HepG2 (cell line): ENCODE data around the gene COPS7A. TPM values are rescaled to one million over a fixed set of nuclear protein-coding genes. Genes with fewer than 3 reads are reported as not detected.

Experiments
- ATAC-seq: fragments of 200-7000 bp; cut with Tn5 transposase; 3 replicates; pipeline ENCODE4 v1.9.1; 2020; ENCODE audit warnings: mild to moderate bottlenecking, moderate library complexity
- BruUV-seq: library from RNA; stranded (reverse); fragments of 400-500 nt; replicated peaks from 2 replicates; lab custom pipeline; 2021; lab: Mats Ljungman, UMichigan
- CTCF ChIA-PET: fragments of 300-600 bp; formaldehyde crosslinking; extraction: SDS; loops from one replicate; lab custom pipeline; 2021; ENCODE audit warnings: low total read pairs, inconsistent platforms, low intra/inter-chr PET ratio; lab: Yijun Ruan, JAX
- POLR2A ChIA-PET: fragments of 350-600 bp; sonication (Branson Sonifier 250); formaldehyde crosslinking; loops from one replicate; lab custom pipeline; 2020; ENCODE audit warnings: antibody characterized with exemption, inconsistent platforms; lab: Yijun Ruan, JAX
- DNase-seq: peaks from one replicate; pipeline ENCODE4 v3.0.0-alpha.2; 2015; ENCODE audit warnings: low spot score
- FAIRE-seq: peaks from 3 replicates; lab custom pipeline; 2011; peaks lifted over from hg19 to GRCh38; lab: Jason Lieb, UNC
- H2AFZ ChIP-seq: one replicate; pipeline ENCODE4 v1.6.1; 2011; ENCODE audit warnings: low read length, inconsistent platforms
- H3K27ac ChIP-seq: fragments of 300-600 bp; 3 replicates; pipeline ENCODE4 v1.8.0; 2011; ENCODE audit warnings: mixed run types, mild to moderate bottlenecking, mixed read lengths, low read length, inconsistent platforms; ENCODE audit not compliant: insufficient read depth; ENCODE audit errors: extremely low read length
- H3K27me3 ChIP-seq, 2 experiments: fragments of 200-600 bp in 1 of 2; 2 replicates in 1 of 2; 3 replicates in 1 of 2; pipeline versions ENCODE4 v1.6.0 to v1.8.0; 2011; ENCODE audit warnings: low read length in 2 of 2, mild to moderate bottlenecking in 2 of 2, moderate library complexity in 2 of 2, inconsistent platforms in 1 of 2; ENCODE audit not compliant: insufficient read depth in 2 of 2, control insufficient read depth in 1 of 2
- H3K36me3 ChIP-seq, 2 experiments: fragments of 200-600 bp in 1 of 2; replicated peaks in 1 of 2; 2 replicates in 1 of 2; 3 replicates in 1 of 2; pipeline versions ENCODE4 v1.5.1 to v1.8.0; 2011; ENCODE audit warnings: low read length in 2 of 2, inconsistent platforms in 1 of 2; ENCODE audit not compliant: insufficient read depth in 2 of 2, control insufficient read depth in 1 of 2
- H3K4me1 ChIP-seq: 2 replicates; pipeline ENCODE4 v1.5.1; 2012; ENCODE audit warnings: low read length, inconsistent platforms; ENCODE audit not compliant: insufficient read depth
- H3K4me2 ChIP-seq: 2 replicates; pipeline ENCODE4 v1.6.0; 2011; ENCODE audit warnings: low read depth, low read length, inconsistent platforms
- H3K4me3 ChIP-seq, 3 experiments: fragments of 200-600 bp in 1 of 3; sonication (generic), shearing (Covaris generic) in 1 of 3; replicated peaks in 1 of 3; 2 replicates each; pipeline ENCODE4 v1.5.1; 2011 to 2016; ENCODE audit warnings: low read length in 3 of 3, inconsistent platforms in 2 of 3, low read depth in 2 of 3, mild to moderate bottlenecking in 2 of 3, control low read depth in 1 of 3, mixed read lengths in 1 of 3; ENCODE audit not compliant: insufficient read depth in 1 of 3
- H3K79me2 ChIP-seq: one replicate; pipeline ENCODE4 v1.6.1; 2011; ENCODE audit warnings: low read length, inconsistent platforms; ENCODE audit not compliant: insufficient read depth
- H3K9ac ChIP-seq: 2 replicates; pipeline ENCODE4 v1.6.0; 2011; ENCODE audit warnings: mild to moderate bottlenecking, low read depth, low read length, inconsistent platforms; ENCODE audit not compliant: insufficient read depth
- H3K9me3 ChIP-seq: 2 replicates; pipeline ENCODE4 v1.5.1; 2012; ENCODE audit warnings: mild to moderate bottlenecking, low read length
- H4K20me1 ChIP-seq: 2 replicates; pipeline ENCODE4 v1.6.0; 2011; ENCODE audit warnings: inconsistent platforms, mild to moderate bottlenecking, low read length, moderate library complexity; ENCODE audit not compliant: insufficient read depth
- FOXA3 ChIP-seq: IDR thresholded peaks from 2 replicates; pipeline ENCODE4 v1.6.1; 2016; ENCODE audit warnings: missing genetic modification reagents, missing compliant biosample characterization
- KLF6 ChIP-seq: IDR thresholded peaks from 2 replicates; pipeline ENCODE4 v1.8.0; 2016; ENCODE audit warnings: missing biosample characterization, missing genetic modification reagents
- NFE2 ChIP-seq: sonication (generic); formaldehyde crosslinking; IDR thresholded peaks from 2 replicates; pipeline ENCODE4 v1.4.0; 2020; ENCODE audit warnings: missing genetic modification reagents
- RARA ChIP-seq: IDR thresholded peaks from 2 replicates; pipeline ENCODE4 v1.6.1; 2016; ENCODE audit warnings: missing genetic modification reagents, missing compliant biosample characterization
- REL ChIP-seq: sonication (generic); formaldehyde crosslinking; conservative IDR thresholded peaks from 2 replicates; pipeline ENCODE4 v1.8.0; 2022; ENCODE audit warnings: mild to moderate bottlenecking, missing genetic modification reagents, moderate library complexity
- SUZ12 ChIP-seq: fragments of 150-350 bp; IDR thresholded peaks from 2 replicates; pipeline ENCODE4 v1.6.1; 2014; ENCODE audit warnings: low read depth, low read length
- ZNF556 ChIP-seq: sonication (generic); formaldehyde crosslinking; IDR thresholded peaks from 2 replicates; pipeline ENCODE4 v1.4.0; 2020; ENCODE audit warnings: mild to moderate bottlenecking, missing genetic modification reagents, borderline replicate concordance
- WGBS: methylation state at CpG from one replicate; pipeline ENCODE4 v1.1.6; 2017; ENCODE audit warnings: low lambda C conversion rate; 5-methylcytosine and 5-hydroxymethylcytosine counted together
- in situ Hi-C: cut with HindIII; loops from 2 replicates; pipeline ENCODE4 v1.10.0; 2017; ENCODE audit warnings: low pct_unique_long_range_greater_than_20kb; ENCODE audit not compliant: extremely low pct_ligation_motif_present
- intact Hi-C: fragments of 100-400 bp; cut with micrococcal nuclease; formaldehyde crosslinking; loops from one replicate; pipeline ENCODE4 v1.10.0; 2022; ENCODE audit not compliant: unreplicated experiment
- polyA plus RNA-seq, 8 experiments: library from polyadenylated mRNA; depleted of rRNA in 3 of 8; stranded (reverse) in 7 of 8; unstranded in 1 of 8; fragments of >200 nt; fragmentation: Illumina TruSeq in 4 of 8; extraction: Trizol in 4 of 8; gene quantifications; 2 replicates each; pipeline versions ENCODE4 v1.2.1 to v1.2.3, GENCODE V29; 2011 to 2016; ENCODE audit warnings: low read depth in 4 of 8, missing spikeins in 1 of 8, mixed read lengths in 1 of 8; ENCODE audit not compliant: insufficient read depth in 1 of 8
- total RNA-seq, 5 experiments: library from RNA; depleted of rRNA; stranded (reverse); fragments of >200 nt; fragmentation: Illumina TruSeq; extraction: Trizol; gene quantifications; 2 replicates each; pipeline ENCODE4 v1.2.3, GENCODE V29; 2016; ENCODE audit warnings: low read depth in 1 of 5
- TF ChIP-seq, protein P1 (sequence below): sonication (generic); formaldehyde crosslinking; IDR thresholded peaks from 2 replicates; pipeline ENCODE4 v1.5.0; 2020; ENCODE audit warnings: mild to moderate bottlenecking, missing genetic modification reagents
- TF ChIP-seq, protein P2 (sequence below), 2 experiments: IDR thresholded peaks; 2 replicates each; pipeline ENCODE4 v1.6.1; 2011 to 2012; ENCODE audit warnings: low read length in 2 of 2, borderline replicate concordance in 1 of 2, low read depth in 1 of 2, mild to moderate bottlenecking in 1 of 2, moderate library complexity in 1 of 2

The COPS7A gene
- total and polyA plus RNA-seq, 2 of the 13 experiments (the other 11 are each of a cell fraction or from before 2014, with no cell fraction given): 40.0 to 73.6 TPM

DNA sequence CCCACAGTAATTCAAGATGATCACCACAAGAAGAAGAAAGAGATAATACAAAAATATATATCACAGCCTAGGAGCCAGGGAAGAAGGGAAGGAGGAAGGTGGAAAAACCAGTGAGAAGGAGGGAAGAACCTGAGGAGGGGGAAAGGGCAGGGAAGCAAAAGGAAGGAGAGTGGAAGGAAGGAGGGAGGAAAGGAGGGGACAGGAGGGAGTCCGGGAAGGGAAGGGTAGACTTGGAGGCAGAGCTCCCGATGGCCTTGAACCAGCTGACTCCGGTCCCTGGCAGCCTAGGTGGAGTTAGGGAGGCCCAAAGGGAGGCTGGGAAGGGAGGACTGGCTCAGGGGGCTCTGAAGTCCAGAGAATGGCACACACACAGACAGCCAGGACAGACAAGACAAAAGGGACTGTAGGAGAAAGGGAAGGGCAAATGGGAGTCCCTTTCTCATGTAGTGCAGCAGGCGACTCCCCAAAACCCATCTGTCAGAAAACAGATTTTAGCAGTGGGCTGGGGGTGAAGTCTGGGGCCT is 30.0 kb upstream of the COPS7A start:
- no peaks in the 10 kb centered on the region for H4K20me1 ChIP-seq
- H3K4me3 ChIP-seq: no peak overlapping the region
- H3K9me3 ChIP-seq: no peaks in the 10 kb centered on the region
- ATAC-seq: no peak
- TF ChIP-seq RARA (CRISPR knock-in tag): no peak
- TF ChIP-seq, protein P1, sequence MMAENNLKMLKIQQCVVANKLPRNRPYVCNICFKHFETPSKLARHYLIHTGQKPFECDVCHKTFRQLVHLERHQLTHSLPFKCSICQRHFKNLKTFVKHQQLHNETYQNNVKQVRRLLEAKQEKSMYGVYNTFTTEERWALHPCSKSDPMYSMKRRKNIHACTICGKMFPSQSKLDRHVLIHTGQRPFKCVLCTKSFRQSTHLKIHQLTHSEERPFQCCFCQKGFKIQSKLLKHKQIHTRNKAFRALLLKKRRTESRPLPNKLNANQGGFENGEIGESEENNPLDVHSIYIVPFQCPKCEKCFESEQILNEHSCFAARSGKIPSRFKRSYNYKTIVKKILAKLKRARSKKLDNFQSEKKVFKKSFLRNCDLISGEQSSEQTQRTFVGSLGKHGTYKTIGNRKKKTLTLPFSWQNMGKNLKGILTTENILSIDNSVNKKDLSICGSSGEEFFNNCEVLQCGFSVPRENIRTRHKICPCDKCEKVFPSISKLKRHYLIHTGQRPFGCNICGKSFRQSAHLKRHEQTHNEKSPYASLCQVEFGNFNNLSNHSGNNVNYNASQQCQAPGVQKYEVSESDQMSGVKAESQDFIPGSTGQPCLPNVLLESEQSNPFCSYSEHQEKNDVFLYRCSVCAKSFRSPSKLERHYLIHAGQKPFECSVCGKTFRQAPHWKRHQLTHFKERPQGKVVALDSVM (CRISPR knock-in tag): peak; percentile 91
- intact Hi-C loops (no loop called here), in situ Hi-C loops (no loop called here)
- H3K9ac ChIP-seq: no peak overlapping the region
- no peak overlapping the region for H3K27ac ChIP-seq
- no peak overlapping the region for H3K4me2 ChIP-seq
- POLR2A ChIA-PET: interaction anchor here (1.0 kb wide), 1 partner anchor 30 kb away, joined by 4 read pairs; the partner anchor contains the start of gene COPS7A
- H3K4me1 ChIP-seq: peaks cover 15% of the 10 kb centered on the region
- BruUV-seq: no TSS peak
- CTCF ChIA-PET: no interaction called here
- no peak for FAIRE-seq
- peaks cover 4% of the 10 kb centered on the region for H3K79me2 ChIP-seq
- 33% methylated on average over 4 of the region's 4 CpGs for whole genome bisulfite sequencing
- H3K36me3 ChIP-seq: no peaks in the 10 kb centered on the region
- no peak overlapping the region for H2AFZ ChIP-seq
- no peak for DNase-seq
- peaks cover 3 to 38% of the 10 kb centered on the region in 2 experiments for H3K27me3 ChIP-seq

DNA sequence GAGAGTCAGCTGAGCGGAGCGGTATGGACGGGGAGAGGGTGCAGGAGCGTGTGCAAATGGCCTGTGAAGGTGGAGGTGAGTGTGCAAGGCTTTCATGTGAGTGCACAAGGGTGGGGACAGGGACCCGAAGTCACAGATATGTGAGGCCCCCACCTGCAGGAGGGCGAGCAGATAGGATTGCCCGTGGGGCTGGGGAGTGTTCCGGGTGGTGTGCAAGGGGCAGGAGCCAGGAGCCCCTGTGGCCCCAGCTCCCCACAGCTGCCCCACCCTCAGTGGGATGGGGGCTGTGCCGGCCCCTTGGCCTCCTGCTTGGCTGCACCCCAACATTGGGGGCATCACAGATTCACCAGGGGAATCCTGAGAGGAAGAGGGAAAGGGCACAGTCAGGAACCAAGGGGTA is 29.1 kb upstream of the COPS7A start:
- DNase-seq: no peak
- POLR2A ChIA-PET: no interaction called here
- in situ Hi-C loops: loop anchor here (5.0 kb wide), 2 partner anchors 32 to 77 kb away; partner anchors contain the start of gene ING4
- intact Hi-C loops: loop anchor here (5.0 kb wide), 1 partner anchor 142 kb away; no protein-coding TSS in a partner anchor
- TF ChIP-seq FOXA3 (CRISPR knock-in tag): no peak
- no peak for TF ChIP-seq NFE2 (CRISPR knock-in tag)
- TF ChIP-seq, protein P2, sequence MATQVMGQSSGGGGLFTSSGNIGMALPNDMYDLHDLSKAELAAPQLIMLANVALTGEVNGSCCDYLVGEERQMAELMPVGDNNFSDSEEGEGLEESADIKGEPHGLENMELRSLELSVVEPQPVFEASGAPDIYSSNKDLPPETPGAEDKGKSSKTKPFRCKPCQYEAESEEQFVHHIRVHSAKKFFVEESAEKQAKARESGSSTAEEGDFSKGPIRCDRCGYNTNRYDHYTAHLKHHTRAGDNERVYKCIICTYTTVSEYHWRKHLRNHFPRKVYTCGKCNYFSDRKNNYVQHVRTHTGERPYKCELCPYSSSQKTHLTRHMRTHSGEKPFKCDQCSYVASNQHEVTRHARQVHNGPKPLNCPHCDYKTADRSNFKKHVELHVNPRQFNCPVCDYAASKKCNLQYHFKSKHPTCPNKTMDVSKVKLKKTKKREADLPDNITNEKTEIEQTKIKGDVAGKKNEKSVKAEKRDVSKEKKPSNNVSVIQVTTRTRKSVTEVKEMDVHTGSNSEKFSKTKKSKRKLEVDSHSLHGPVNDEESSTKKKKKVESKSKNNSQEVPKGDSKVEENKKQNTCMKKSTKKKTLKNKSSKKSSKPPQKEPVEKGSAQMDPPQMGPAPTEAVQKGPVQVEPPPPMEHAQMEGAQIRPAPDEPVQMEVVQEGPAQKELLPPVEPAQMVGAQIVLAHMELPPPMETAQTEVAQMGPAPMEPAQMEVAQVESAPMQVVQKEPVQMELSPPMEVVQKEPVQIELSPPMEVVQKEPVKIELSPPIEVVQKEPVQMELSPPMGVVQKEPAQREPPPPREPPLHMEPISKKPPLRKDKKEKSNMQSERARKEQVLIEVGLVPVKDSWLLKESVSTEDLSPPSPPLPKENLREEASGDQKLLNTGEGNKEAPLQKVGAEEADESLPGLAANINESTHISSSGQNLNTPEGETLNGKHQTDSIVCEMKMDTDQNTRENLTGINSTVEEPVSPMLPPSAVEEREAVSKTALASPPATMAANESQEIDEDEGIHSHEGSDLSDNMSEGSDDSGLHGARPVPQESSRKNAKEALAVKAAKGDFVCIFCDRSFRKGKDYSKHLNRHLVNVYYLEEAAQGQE (IDR thresholded peaks at IDR 0.05; ENCODE audit: borderline replicate concordance in 1 of 2, low read depth in 1 of 2, low read length in 2 of 2): no peak
- TF ChIP-seq ZNF556 (CRISPR knock-in tag): no peak
- no peak for TF ChIP-seq KLF6
- no peak for TF ChIP-seq REL
- TF ChIP-seq SUZ12: no peak
- Histone ChIP-seq H3K27me3 (peaks cover 3 to 45% of the 10 kb centered on the region in 2 experiments), H2AFZ (no peak overlapping the region), H4K20me1 (no peaks in the 10 kb centered on the region), H3K79me2 (peaks cover 4% of the 10 kb centered on the region), H3K4me2 (peak overlapping the region; percentile 6; the same call in 1 of the 2 replicates), H3K27ac (no peak overlapping the region), H3K9me3 (no peaks in the 10 kb centered on the region), H3K9ac (no peak overlapping the region), H3K36me3 (no peaks in the 10 kb centered on the region), H3K4me3 (no peak overlapping the region; a peak in 1 of 6 replicates), H3K4me1 (peaks cover 18% of the 10 kb centered on the region)
- CTCF ChIA-PET: no interaction called here
- no peak for FAIRE-seq
- no TSS peak for BruUV-seq
- ATAC-seq: no peak
- 11% methylated on average over 9 of the region's 9 CpGs for WGBS
